WTC11 (cell line): ENCODE results near the gene PLXND1. TPM values are rescaled to one million over a fixed set of nuclear protein-coding genes. Genes with fewer than 3 reads are reported as not detected.

Experiments used
- ATAC-seq: fragments of 200-7000 bp; cut with Tn5 transposase; 2 replicates; pipeline ENCODE4 v1.10.0; 2021; ENCODE audit warnings: mild to moderate bottlenecking, moderate library complexity
- CTCF ChIA-PET: fragments of 300-600 bp; sonication (Branson Sonifier 250); formaldehyde crosslinking; loops from one replicate; lab custom pipeline; 2021; ENCODE audit warnings: antibody characterized with exemption; lab: Charles Lee
- POLR2A ChIA-PET: fragments of 350-600 bp; sonication (Branson Sonifier 250); formaldehyde crosslinking; loops from one replicate; lab custom pipeline; 2021; ENCODE audit warnings: antibody characterized with exemption; lab: Charles Lee
- DNase-seq: peaks from one replicate; pipeline ENCODE4 v3.0.0; 2021; ENCODE audit warnings: low spot score
- H3K27ac Mint-ChIP-seq: 2 replicates; pipeline ENCODE4 v1.8.0; 2021; ENCODE audit warnings: mixed read lengths
- H3K27me3 Mint-ChIP-seq: 2 replicates; pipeline ENCODE4 v1.8.0; 2021; ENCODE audit warnings: low read depth, mild to moderate bottlenecking, moderate library complexity, mixed read lengths
- H3K36me3 Mint-ChIP-seq: 2 replicates; pipeline ENCODE4 v1.8.0; 2021; ENCODE audit warnings: mixed read lengths
- H3K4me1 Mint-ChIP-seq: 2 replicates; pipeline ENCODE4 v1.8.0; 2022; ENCODE audit warnings: mixed read lengths
- H3K4me3 Mint-ChIP-seq: 2 replicates; pipeline ENCODE4 v1.8.0; 2021; ENCODE audit warnings: mild to moderate bottlenecking, moderate library complexity, mixed read lengths
- H3K9me3 Mint-ChIP-seq: 2 replicates; pipeline ENCODE4 v1.8.0; 2021; ENCODE audit warnings: mixed read lengths
- ATF1 ChIP-seq: sonication (generic); formaldehyde crosslinking; IDR thresholded peaks from 2 replicates; pipeline ENCODE4 v1.8.1; 2023; ENCODE audit warnings: mild to moderate bottlenecking, moderate library complexity, missing genetic modification reagents
- CBFB ChIP-seq: sonication (generic); formaldehyde crosslinking; IDR thresholded peaks from 2 replicates; pipeline ENCODE4 v1.8.1; 2022; ENCODE audit warnings: mild to moderate bottlenecking, low read depth, missing genetic modification reagents
- CREB1 ChIP-seq: sonication (generic); formaldehyde crosslinking; IDR thresholded peaks from 2 replicates; pipeline ENCODE4 v1.8.0; 2023; ENCODE audit warnings: mild to moderate bottlenecking, missing genetic modification reagents
- EMX1 ChIP-seq: fragments of 250-450 bp; sonication (Bioruptor Pico); IDR thresholded peaks from 2 replicates; pipeline ENCODE4 v1.8.0; 2021; ENCODE audit warnings: mild to moderate bottlenecking
- ESRRA ChIP-seq: sonication (generic); formaldehyde crosslinking; IDR thresholded peaks from 2 replicates; pipeline ENCODE4 v1.8.1; 2022; ENCODE audit warnings: mild to moderate bottlenecking, missing genetic modification reagents, borderline replicate concordance
- ETV6 ChIP-seq: sonication (generic); formaldehyde crosslinking; IDR thresholded peaks from 2 replicates; pipeline ENCODE4 v1.8.1; 2022; ENCODE audit warnings: mild to moderate bottlenecking, missing genetic modification reagents
- FOXJ3 ChIP-seq: sonication (generic); formaldehyde crosslinking; IDR thresholded peaks from 2 replicates; pipeline ENCODE4 v1.9.0; 2021; ENCODE audit warnings: missing genetic modification reagents, mild to moderate bottlenecking, borderline replicate concordance
- GTF2I ChIP-seq: fragments of 250-450 bp; sonication (Bioruptor Pico); conservative IDR thresholded peaks from 2 replicates; pipeline ENCODE4 v1.4.0; 2021; ENCODE audit warnings: mild to moderate bottlenecking
- HMGA2 ChIP-seq: fragments of 250-450 bp; sonication (Bioruptor Pico); IDR thresholded peaks from 2 replicates; pipeline ENCODE4 v1.4.0; 2021; ENCODE audit warnings: mild to moderate bottlenecking, moderate library complexity
- MXD4 ChIP-seq: fragments of 250-450 bp; sonication (Bioruptor Pico); IDR thresholded peaks from 2 replicates; pipeline ENCODE4 v1.8.0; 2021; ENCODE audit warnings: mild to moderate bottlenecking, moderate library complexity, borderline replicate concordance
- NFYB ChIP-seq: sonication (generic); formaldehyde crosslinking; conservative IDR thresholded peaks from 2 replicates; pipeline ENCODE4 v1.8.0; 2022; ENCODE audit warnings: low read depth, missing genetic modification reagents
- NR3C1 ChIP-seq: sonication (generic); formaldehyde crosslinking; conservative IDR thresholded peaks from 2 replicates; pipeline ENCODE4 v1.8.1; 2023; ENCODE audit warnings: low read depth, mild to moderate bottlenecking, missing genetic modification reagents
- PRRX2 ChIP-seq: fragments of 250-450 bp; sonication (Bioruptor Pico); IDR thresholded peaks from 2 replicates; pipeline ENCODE4 v1.8.0; 2021; ENCODE audit warnings: mild to moderate bottlenecking
- SMAD4 ChIP-seq: sonication (generic); formaldehyde crosslinking; IDR thresholded peaks from 2 replicates; pipeline ENCODE4 v1.8.0; 2022; ENCODE audit warnings: mild to moderate bottlenecking, missing genetic modification reagents
- TEAD1 ChIP-seq: sonication (generic); formaldehyde crosslinking; IDR thresholded peaks from 2 replicates; pipeline ENCODE4 v1.8.0; 2022; ENCODE audit warnings: mild to moderate bottlenecking, missing genetic modification reagents
- ZBTB21 ChIP-seq: sonication (generic); formaldehyde crosslinking; IDR thresholded peaks from 2 replicates; pipeline ENCODE4 v1.8.1; 2023; ENCODE audit warnings: mild to moderate bottlenecking, missing genetic modification reagents, borderline replicate concordance
- ZNF121 ChIP-seq: sonication (generic); formaldehyde crosslinking; IDR thresholded peaks from 2 replicates; pipeline ENCODE4 v1.8.0; 2023; ENCODE audit warnings: missing genetic modification reagents
- ZNF138 ChIP-seq: sonication (generic); formaldehyde crosslinking; conservative IDR thresholded peaks from 2 replicates; pipeline ENCODE4 v1.8.1; 2022; ENCODE audit warnings: mild to moderate bottlenecking, moderate library complexity, missing genetic modification reagents
- ZNF232 ChIP-seq: sonication (generic); formaldehyde crosslinking; IDR thresholded peaks from 2 replicates; pipeline ENCODE4 v1.8.0; 2022; ENCODE audit warnings: mild to moderate bottlenecking, missing genetic modification reagents
- ZNF263 ChIP-seq: sonication (generic); formaldehyde crosslinking; IDR thresholded peaks from 2 replicates; pipeline ENCODE4 v1.8.1; 2022; ENCODE audit warnings: low read depth, mild to moderate bottlenecking, moderate library complexity, missing genetic modification reagents
- ZNF317 ChIP-seq: sonication (generic); formaldehyde crosslinking; IDR thresholded peaks from 2 replicates; pipeline ENCODE4 v1.8.1; 2023; ENCODE audit warnings: low read depth, mild to moderate bottlenecking, moderate library complexity, missing genetic modification reagents, borderline replicate concordance
- ZNF396 ChIP-seq: fragments of 250-450 bp; sonication (Bioruptor Pico); IDR thresholded peaks from 2 replicates; pipeline ENCODE4 v1.8.0; 2021; ENCODE audit warnings: mild to moderate bottlenecking, moderate library complexity, borderline replicate concordance
- ZNF671 ChIP-seq: fragments of 250-450 bp; sonication (Bioruptor Pico); IDR thresholded peaks from 2 replicates; pipeline ENCODE4 v1.8.0; 2021; ENCODE audit warnings: mild to moderate bottlenecking
- total RNA-seq: library from RNA; stranded (reverse); gene quantifications from 3 replicates; pipeline ENCODE4 v1.2.3, GENCODE V29; 2021
- TF ChIP-seq, protein P1 (sequence below): fragments of 200-600 bp; IDR thresholded peaks from 2 replicates; pipeline ENCODE4 v1.8.0; 2022; ENCODE audit warnings: antibody characterized with exemption
- TF ChIP-seq, protein P2 (sequence below): sonication (generic); formaldehyde crosslinking; IDR thresholded peaks from 2 replicates; pipeline ENCODE4 v1.8.0; 2022; ENCODE audit warnings: mild to moderate bottlenecking, missing genetic modification reagents
- TF ChIP-seq, protein P3 (sequence below): sonication (generic); formaldehyde crosslinking; IDR thresholded peaks from 2 replicates; pipeline ENCODE4 v1.8.1; 2023; ENCODE audit warnings: mild to moderate bottlenecking, missing genetic modification reagents, moderate library complexity
- TF ChIP-seq, protein P4 (sequence below): fragments of 250-450 bp; sonication (Bioruptor Pico); IDR thresholded peaks from 2 replicates; pipeline ENCODE4 v1.9.0; 2021; ENCODE audit warnings: moderate library complexity, mild to moderate bottlenecking, inconsistent platforms, borderline replicate concordance
- TF ChIP-seq, protein P5 (sequence below): sonication (generic); formaldehyde crosslinking; IDR thresholded peaks from 2 replicates; pipeline ENCODE4 v1.8.0; 2023; ENCODE audit warnings: missing genetic modification reagents

The PLXND1 gene
- total RNA-seq, 1 experiment from 2014 or later, result 56.7 TPM

DNA sequence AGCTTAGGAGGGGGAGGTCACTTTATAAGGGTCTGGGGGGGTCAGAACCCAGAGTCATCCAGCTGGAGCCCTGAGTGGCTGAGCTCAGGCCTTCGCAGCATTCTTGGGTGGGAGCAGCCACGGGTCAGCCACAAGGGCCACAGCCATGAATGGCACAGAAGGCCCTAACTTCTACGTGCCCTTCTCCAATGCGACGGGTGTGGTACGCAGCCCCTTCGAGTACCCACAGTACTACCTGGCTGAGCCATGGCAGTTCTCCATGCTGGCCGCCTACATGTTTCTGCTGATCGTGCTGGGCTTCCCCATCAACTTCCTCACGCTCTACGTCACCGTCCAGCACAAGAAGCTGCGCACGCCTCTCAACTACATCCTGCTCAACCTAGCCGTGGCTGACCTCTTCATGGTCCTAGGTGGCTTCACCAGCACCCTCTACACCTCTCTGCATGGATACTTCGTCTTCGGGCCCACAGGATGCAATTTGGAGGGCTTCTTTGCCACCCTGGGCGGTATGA, 77.8 kb downstream of the PLXND1 start, which contains the start of gene RHO:
TSS of gene RHO (plus strand) at position 51 of the 512 bp plus-strand sequence. CDS start at position 146, 95 bp downstream.
- ATAC-seq (no peak), DNase-seq (no peak)
- Mint-ChIP-seq H3K4me1 (peaks cover 25% of the 10 kb centered on the region), H3K4me3 (no peak within 1 kb of the TSS), H3K9me3 (no peaks in the 10 kb centered on the region), H3K27me3 (no peaks in the 10 kb centered on the region), H3K27ac (peak within 1 kb of the TSS; percentile 41; the same call in 1 of the 2 replicates), H3K36me3 (no peaks in the 10 kb centered on the region)
- ChIA-PET POLR2A (interaction anchor here (0.8 kb wide), 1 partner anchor 15 kb away, joined by 3 read pairs; the partner anchor contains the start of gene H1-8), CTCF (interaction anchor here (0.6 to 1.6 kb wide), 4 partner anchors 38 to 99 kb away, joined by 3 to 6 read pairs (median 4); no protein-coding TSS in a partner anchor)
- TF ChIP-seq ZNF121 (CRISPR knock-in tag) (no peak), ATF1 (no peak), TEAD1 (CRISPR knock-in tag) (no peak), EMX1 (CRISPR knock-in tag) (no peak), CREB1 (CRISPR knock-in tag) (no peak), PRRX2 (CRISPR knock-in tag) (no peak), ZBTB21 (no peak), ZNF138 (CRISPR knock-in tag) (no peak), NR3C1 (CRISPR knock-in tag) (no peak), ZNF317 (CRISPR knock-in tag) (no peak), ESRRA (CRISPR knock-in tag) (no peak), ZNF232 (no peak), ZNF396 (no peak)
- TF ChIP-seq, protein P1, sequence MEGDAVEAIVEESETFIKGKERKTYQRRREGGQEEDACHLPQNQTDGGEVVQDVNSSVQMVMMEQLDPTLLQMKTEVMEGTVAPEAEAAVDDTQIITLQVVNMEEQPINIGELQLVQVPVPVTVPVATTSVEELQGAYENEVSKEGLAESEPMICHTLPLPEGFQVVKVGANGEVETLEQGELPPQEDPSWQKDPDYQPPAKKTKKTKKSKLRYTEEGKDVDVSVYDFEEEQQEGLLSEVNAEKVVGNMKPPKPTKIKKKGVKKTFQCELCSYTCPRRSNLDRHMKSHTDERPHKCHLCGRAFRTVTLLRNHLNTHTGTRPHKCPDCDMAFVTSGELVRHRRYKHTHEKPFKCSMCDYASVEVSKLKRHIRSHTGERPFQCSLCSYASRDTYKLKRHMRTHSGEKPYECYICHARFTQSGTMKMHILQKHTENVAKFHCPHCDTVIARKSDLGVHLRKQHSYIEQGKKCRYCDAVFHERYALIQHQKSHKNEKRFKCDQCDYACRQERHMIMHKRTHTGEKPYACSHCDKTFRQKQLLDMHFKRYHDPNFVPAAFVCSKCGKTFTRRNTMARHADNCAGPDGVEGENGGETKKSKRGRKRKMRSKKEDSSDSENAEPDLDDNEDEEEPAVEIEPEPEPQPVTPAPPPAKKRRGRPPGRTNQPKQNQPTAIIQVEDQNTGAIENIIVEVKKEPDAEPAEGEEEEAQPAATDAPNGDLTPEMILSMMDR, result no peak
- TF ChIP-seq, protein P2, sequence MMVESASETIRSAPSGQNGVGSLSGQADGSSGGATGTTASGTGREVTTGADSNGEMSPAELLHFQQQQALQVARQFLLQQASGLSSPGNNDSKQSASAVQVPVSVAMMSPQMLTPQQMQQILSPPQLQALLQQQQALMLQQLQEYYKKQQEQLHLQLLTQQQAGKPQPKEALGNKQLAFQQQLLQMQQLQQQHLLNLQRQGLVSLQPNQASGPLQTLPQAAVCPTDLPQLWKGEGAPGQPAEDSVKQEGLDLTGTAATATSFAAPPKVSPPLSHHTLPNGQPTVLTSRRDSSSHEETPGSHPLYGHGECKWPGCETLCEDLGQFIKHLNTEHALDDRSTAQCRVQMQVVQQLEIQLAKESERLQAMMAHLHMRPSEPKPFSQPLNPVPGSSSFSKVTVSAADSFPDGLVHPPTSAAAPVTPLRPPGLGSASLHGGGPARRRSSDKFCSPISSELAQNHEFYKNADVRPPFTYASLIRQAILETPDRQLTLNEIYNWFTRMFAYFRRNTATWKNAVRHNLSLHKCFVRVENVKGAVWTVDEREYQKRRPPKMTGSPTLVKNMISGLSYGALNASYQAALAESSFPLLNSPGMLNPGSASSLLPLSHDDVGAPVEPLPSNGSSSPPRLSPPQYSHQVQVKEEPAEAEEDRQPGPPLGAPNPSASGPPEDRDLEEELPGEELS (CRISPR knock-in tag), result no peak
- TF ChIP-seq, protein P3, sequence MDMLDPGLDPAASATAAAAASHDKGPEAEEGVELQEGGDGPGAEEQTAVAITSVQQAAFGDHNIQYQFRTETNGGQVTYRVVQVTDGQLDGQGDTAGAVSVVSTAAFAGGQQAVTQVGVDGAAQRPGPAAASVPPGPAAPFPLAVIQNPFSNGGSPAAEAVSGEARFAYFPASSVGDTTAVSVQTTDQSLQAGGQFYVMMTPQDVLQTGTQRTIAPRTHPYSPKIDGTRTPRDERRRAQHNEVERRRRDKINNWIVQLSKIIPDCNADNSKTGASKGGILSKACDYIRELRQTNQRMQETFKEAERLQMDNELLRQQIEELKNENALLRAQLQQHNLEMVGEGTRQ, result no peak

DNA sequence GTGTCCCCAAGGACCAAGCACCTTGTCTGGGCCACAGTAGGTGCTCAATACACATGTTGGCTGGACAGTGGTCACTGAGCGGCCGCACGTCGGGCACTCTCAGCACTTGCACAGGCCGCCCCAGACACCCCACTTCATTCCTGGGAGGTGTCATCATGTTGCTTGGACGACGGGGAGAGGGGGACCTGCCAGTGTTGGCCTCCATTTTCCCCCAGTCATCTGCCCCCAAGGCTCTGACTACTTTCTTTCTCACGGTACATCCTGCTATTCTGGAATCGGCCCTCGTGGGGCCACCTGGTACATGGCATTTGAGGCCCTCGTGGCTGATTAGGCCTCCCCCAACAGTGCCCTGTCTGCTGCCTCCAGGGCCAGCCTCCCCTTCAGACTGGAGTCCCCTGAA, 79.2 kb downstream of the PLXND1 start:
- no peak overlapping the region for H3K27ac Mint-ChIP-seq
- CTCF ChIA-PET, result interaction anchor here (1.1 to 1.6 kb wide), 2 partner anchors 37 to 66 kb away, joined by 4 to 6 read pairs; no protein-coding TSS in a partner anchor
- H3K9me3 Mint-ChIP-seq, result no peaks in the 10 kb centered on the region
- H3K27me3 Mint-ChIP-seq, result no peaks in the 10 kb centered on the region
- DNase-seq, result no peak
- H3K4me1 Mint-ChIP-seq, result peaks cover 25% of the 10 kb centered on the region
- ATAC-seq, result no peak
- no peak overlapping the region for H3K4me3 Mint-ChIP-seq
- POLR2A ChIA-PET, result no interaction called here
- no peaks in the 10 kb centered on the region for H3K36me3 Mint-ChIP-seq
- TF ChIP-seq CBFB (CRISPR knock-in tag) (no peak), ZNF671 (CRISPR knock-in tag) (no peak), MXD4 (CRISPR knock-in tag) (no peak), FOXJ3 (CRISPR knock-in tag) (no peak), ZNF263 (CRISPR knock-in tag) (no peak), NFYB (CRISPR knock-in tag) (no peak), HMGA2 (no peak), ETV6 (CRISPR knock-in tag) (no peak), SMAD4 (CRISPR knock-in tag) (no peak), ESRRA (CRISPR knock-in tag) (no peak), GTF2I (CRISPR knock-in tag) (no peak), ZNF317 (CRISPR knock-in tag) (no peak)
- TF ChIP-seq, protein P4, sequence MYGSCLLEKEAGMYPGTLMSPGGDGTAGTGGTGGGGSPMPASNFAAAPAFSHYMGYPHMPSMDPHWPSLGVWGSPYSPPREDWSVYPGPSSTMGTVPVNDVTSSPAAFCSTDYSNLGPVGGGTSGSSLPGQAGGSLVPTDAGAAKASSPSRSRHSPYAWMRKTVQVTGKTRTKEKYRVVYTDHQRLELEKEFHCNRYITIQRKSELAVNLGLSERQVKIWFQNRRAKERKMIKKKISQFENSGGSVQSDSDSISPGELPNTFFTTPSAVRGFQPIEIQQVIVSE (CRISPR knock-in tag), result no peak
- TF ChIP-seq, protein P5, sequence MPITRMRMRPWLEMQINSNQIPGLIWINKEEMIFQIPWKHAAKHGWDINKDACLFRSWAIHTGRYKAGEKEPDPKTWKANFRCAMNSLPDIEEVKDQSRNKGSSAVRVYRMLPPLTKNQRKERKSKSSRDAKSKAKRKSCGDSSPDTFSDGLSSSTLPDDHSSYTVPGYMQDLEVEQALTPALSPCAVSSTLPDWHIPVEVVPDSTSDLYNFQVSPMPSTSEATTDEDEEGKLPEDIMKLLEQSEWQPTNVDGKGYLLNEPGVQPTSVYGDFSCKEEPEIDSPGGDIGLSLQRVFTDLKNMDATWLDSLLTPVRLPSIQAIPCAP (CRISPR knock-in tag), result no peak
